GM13976 (cell line): ENCODE data around the gene LGALS7.
"Not testable (repeated sequence)": the region's sequence is repeated elsewhere in the genome, so short reads cannot be mapped to it uniquely, and the experiment has no call there.

Experiments used
- DNase-seq: peaks from one replicate; pipeline ENCODE4 v3.0.0; 2012; ENCODE audit warnings: low spot score
- CTCF ChIP-seq: IDR thresholded peaks from 2 replicates; pipeline ENCODE4 v1.5.1; 2012; ENCODE audit warnings: borderline replicate concordance, mild to moderate bottlenecking; ENCODE audit not compliant: insufficient read depth; ENCODE audit errors: extremely low read depth, missing control alignments, control extremely low read depth
- in situ Hi-C: fragments of 300-500 bp; cut with MboI; formaldehyde crosslinking; loops from one replicate; pipeline ENCODE4 v1.12.0; 2022; ENCODE audit warnings: low sequenced_read_pairs, mixed read lengths, inconsistent platforms; ENCODE audit not compliant: unreplicated experiment

LGALS7 gene

GRCh38 chr19:38763795-38764220 lies 9.5 kb downstream of the LGALS7 start:
- DNase-seq = no peak

GRCh38 chr19:38761884-38762389 lies 11.4 kb downstream of the LGALS7 start:
- DNase-seq, in situ Hi-C loops: not testable (repeated sequence)

More at GRCh38 chr19:38763795-38764220, 9.5 kb downstream of the LGALS7 start:
- in situ Hi-C loops = no loop called here
- no peak for TF ChIP-seq CTCF

- in situ Hi-C loops = not testable (repeated sequence)
Measured at GRCh38 chr19:38760805-38761517, 12.4 kb downstream of the LGALS7 start.

GRCh38 chr19:38759590-38760003 lies 13.7 kb downstream of the LGALS7 start:
- TF ChIP-seq CTCF = no peak
- no peak for DNase-seq
- in situ Hi-C loops = no loop called here

More at GRCh38 chr19:38760805-38761517, 12.4 kb downstream of the LGALS7 start:
- not testable (repeated sequence) for DNase-seq

GRCh38 chr19:38754196-38754595 lies 19.1 kb downstream of the LGALS7 start:
- in situ Hi-C loops, DNase-seq: not testable (repeated sequence)

- in situ Hi-C loops, DNase-seq: not testable (repeated sequence)
Measured at GRCh38 chr19:38753783-38754182, 19.5 kb downstream of the LGALS7 start.

GRCh38 chr19:38745316-38745715 lies 28.0 kb downstream of the LGALS7 start:
- no peak for TF ChIP-seq CTCF
- no peak for DNase-seq
- in situ Hi-C loops = no loop called here

GRCh38 chr19:38744874-38745273 lies 28.4 kb downstream of the LGALS7 start:
- no peak for DNase-seq
- no peak for TF ChIP-seq CTCF
- in situ Hi-C loops = no loop called here

- no peak for TF ChIP-seq CTCF
- DNase-seq = no peak
- in situ Hi-C loops = no loop called here
Measured at GRCh38 chr19:38744298-38744681, 29.0 kb downstream of the LGALS7 start, which contains the start of gene CAPN12. CAPN12 (minus strand) TSS chr19:38744474; CDS start chr19:38744165, 309 bp downstream.
